Embryonic facial prominence (tissue), 1 donor: ENCODE results near the gene MCAM.

Experiments
- DNase-seq: peaks from one replicate; pipeline ENCODE4 v3.0.0-alpha.2; 2016; ENCODE audit errors: extremely low spot score

The MCAM gene

GRCh38 chr11:119345685-119346084, 28.8 kb upstream of the MCAM start:
- no peak for DNase-seq

- no peak for DNase-seq
These were observed 27.5 kb upstream of the MCAM start for GRCh38 chr11:119344291-119345010.

GRCh38 chr11:119343726-119344125, 26.8 kb upstream of the MCAM start:
- DNase-seq, result no peak

- DNase-seq, result no peak
These were observed 25.6 kb upstream of the MCAM start for GRCh38 chr11:119342362-119343130.

- no peak for DNase-seq
These were observed 25.0 kb upstream of the MCAM start for GRCh38 chr11:119342023-119342300.

GRCh38 chr11:119341222-119342022, 24.5 kb upstream of the MCAM start:
- no peak for DNase-seq

GRCh38 chr11:119340335-119341221, 23.6 kb upstream of the MCAM start, which contains the start of gene C1QTNF5:
Gene C1QTNF5 (minus strand): TSS chr11:119340883. CDS start chr11:119340397, 486 bp downstream.
- peak; percentile 70 for DNase-seq

- DNase-seq, result no peak
These were observed 22.8 kb upstream of the MCAM start for GRCh38 chr11:119339589-119340334.

GRCh38 chr11:119338965-119339588, 22.1 kb upstream of the MCAM start:
- no peak for DNase-seq

- DNase-seq, result peak; percentile 77
These were observed 21.5 kb upstream of the MCAM start for GRCh38 chr11:119338318-119338890.

- peak; percentile 65 for DNase-seq
These were observed 20.8 kb upstream of the MCAM start for GRCh38 chr11:119337581-119338317.

GRCh38 chr11:119336744-119337469, 20.0 kb upstream of the MCAM start:
- DNase-seq, result no peak

GRCh38 chr11:119335655-119336543, 19.0 kb upstream of the MCAM start:
- no peak for DNase-seq

GRCh38 chr11:119335091-119335654, 18.2 kb upstream of the MCAM start:
- no peak for DNase-seq

GRCh38 chr11:119334174-119334930, 17.4 kb upstream of the MCAM start, which contains the start of gene RNF26:
Gene RNF26 (plus strand): TSS chr11:119334527. CDS start chr11:119335123, 596 bp downstream.
- DNase-seq, result peak; percentile 96

- no peak for DNase-seq
These were observed 15.3 kb upstream of the MCAM start for GRCh38 chr11:119332111-119332765.
